Measurements from ENCODE around the gene PDE7B.

GRCh38 chr6:136088693-136089092 is 237.2 kb downstream of the PDE7B start:
- no peak for TF ChIP-seq CTCF (optimal IDR thresholded peaks at IDR 0.05 in 1 of 3, IDR thresholded peaks at IDR 0.05 in 1 of 3, conservative IDR thresholded peaks at IDR 0.05 in 1 of 3; ENCODE audit: extremely low read depth in 1 of 3, insufficient read depth in 2 of 3, low read length in 3 of 3)
- TF ChIP-seq EZH2 (IDR thresholded peaks at IDR 0.05; ENCODE audit: low read length), result no peak
